GM18951 (cell line): ENCODE results near the gene GNB4.

ENCODE experiments used
- POLR2A ChIP-seq: IDR thresholded peaks from 4 replicates; pipeline ENCODE4 v1.6.1; 2011; ENCODE audit warnings: mild to moderate bottlenecking; ENCODE audit not compliant: insufficient read length, insufficient read depth; ENCODE audit errors: extremely low read depth
- in situ Hi-C: fragments of 300-500 bp; cut with MboI; formaldehyde crosslinking; loops from one replicate; pipeline ENCODE4 v1.12.0; 2022; ENCODE audit warnings: low sequenced_read_pairs, mixed read lengths, inconsistent platforms; ENCODE audit not compliant: unreplicated experiment

Gene GNB4

DNA sequence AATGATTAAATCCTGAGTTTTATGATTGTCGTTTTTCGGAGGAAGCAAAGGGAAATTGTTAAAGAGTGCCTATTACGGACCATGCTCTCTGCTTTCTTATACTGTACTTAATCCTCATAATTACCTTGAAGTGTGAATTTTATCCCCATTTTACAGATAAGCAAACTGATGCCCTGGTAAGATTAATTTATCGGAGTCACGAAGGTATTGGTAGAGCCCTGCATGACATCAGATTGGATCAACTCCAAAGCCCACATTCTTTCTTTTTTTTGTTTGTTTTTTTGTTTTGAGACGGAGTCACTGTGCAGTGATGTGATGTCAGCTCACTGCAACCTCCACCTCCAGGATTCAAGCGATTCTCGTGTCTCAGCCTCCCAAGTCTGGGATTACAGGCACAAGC, 1.6 kb upstream of the GNB4 start:
- in situ Hi-C loops = no loop called here
- no peak for TF ChIP-seq POLR2A

DNA sequence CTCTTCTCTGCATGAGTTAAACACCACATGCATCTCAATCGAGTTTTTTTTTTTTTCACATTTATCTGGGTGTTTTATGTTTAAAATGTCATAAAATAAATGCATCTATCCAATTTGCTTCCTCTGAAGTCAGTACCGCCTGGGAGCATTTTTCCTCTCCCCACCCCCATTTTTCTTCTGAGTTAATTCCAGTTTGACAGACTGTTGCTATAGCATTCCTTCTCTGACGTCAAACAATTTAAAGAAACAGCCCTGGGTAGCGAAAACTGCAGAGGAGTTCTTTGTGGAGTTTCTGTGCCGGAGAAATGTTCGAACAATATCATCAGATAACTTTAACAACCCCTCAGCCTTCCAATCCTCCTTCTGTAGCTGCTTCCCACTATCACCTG, 900 bp upstream of the GNB4 start:
- in situ Hi-C loops = no loop called here
- TF ChIP-seq POLR2A = no peak

DNA sequence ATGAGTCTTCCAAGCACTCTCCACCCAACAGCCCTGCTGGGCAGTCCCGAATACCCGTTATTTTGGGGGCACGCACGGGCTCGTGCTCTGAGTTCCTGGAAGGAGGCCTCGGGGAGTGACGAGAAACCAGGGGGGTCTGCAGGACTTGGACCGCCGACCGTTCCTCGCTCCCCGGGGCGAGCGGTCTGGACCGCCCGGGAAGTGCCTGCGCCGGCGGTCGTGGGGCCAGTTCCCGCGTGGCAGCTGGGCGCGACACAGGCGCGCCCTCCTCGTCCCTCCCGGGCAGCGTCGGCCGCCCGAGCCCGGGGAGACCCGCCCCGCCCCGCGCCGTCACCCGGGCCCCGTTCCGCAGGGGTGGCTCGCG, 387 bp downstream of the GNB4 start:
- no peak for TF ChIP-seq POLR2A
- in situ Hi-C loops = no loop called here

DNA sequence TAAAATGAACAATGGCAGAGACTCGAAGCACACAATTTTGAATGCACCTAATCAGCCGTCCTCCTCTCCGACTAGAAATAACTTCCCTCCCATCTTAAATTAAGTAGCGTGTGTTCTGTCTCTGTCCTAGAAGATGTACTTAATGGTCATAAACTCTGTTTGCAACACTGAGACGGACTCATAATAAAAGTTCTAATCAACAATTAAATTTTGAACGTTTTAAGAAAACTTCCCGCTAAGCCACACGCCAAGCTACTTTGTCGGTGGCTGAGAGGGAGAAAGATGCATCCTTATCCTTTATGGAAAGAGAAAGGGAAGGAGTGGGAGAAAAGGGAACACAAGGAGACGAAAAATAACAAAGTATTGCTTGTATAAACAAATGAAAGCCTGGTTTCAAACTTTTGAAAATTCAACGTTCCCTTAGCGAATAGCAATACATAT, 989 bp downstream of the GNB4 start:
- in situ Hi-C loops = no loop called here
- no peak for TF ChIP-seq POLR2A

DNA sequence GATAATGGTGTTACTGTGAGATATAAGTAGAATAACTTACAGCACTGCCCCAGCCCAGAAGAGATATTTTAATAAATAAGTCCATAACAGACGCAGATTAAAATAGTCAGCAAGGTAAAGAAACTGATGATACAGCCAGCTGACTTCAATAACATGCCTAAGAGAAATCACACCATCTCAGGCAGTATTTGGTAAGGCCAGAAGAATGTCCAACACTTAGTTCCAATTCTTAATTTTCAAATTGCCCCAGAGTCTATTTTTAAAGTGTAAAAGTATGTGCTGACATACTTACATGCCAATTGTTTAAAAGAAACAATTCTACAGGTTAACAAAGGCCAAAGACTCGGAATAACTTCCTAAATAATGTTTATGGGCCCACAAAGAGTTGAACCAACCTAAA, 1.6 kb downstream of the GNB4 start:
- in situ Hi-C loops = no loop called here
- TF ChIP-seq POLR2A = no peak

DNA sequence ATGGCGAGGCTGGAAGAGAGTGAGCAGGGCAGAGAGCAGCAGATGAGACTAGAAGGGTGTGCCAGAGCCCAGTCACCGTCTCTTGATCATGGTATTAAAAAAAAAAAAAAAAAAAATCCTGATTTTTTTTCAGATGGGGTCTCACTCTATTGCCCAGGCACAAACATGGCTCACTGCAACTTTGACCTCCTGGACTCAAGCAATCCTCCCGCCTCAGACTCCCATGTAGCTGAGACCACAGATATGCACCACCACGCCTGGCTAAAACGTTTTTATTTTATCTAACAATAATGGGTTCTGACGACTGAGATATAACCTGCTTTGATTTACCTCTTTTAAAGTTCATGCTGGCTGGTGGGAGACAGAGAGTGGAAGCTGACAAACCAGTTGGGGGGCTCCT, 4.0 kb downstream of the GNB4 start:
- in situ Hi-C loops = no loop called here
- no peak for TF ChIP-seq POLR2A

DNA sequence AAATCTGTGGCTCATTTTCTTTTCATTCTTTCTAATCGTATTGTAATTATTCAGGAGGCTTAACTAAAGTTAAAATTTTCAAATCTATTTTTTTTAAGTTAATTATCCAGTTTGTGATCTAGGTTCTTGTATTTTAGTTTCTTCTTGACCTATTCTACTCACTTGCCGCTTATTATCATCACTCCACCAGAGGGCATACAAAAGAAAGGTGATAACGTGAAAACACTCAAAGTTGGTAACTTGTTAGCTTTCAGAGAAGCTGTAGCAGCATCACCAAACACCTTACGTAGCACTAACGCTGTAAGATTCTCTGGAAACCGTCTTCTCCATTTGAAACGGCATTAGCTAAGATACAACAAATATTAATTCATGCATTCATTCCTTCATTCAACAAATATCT, 4.8 kb downstream of the GNB4 start:
- TF ChIP-seq POLR2A = no peak
- in situ Hi-C loops = no loop called here

DNA sequence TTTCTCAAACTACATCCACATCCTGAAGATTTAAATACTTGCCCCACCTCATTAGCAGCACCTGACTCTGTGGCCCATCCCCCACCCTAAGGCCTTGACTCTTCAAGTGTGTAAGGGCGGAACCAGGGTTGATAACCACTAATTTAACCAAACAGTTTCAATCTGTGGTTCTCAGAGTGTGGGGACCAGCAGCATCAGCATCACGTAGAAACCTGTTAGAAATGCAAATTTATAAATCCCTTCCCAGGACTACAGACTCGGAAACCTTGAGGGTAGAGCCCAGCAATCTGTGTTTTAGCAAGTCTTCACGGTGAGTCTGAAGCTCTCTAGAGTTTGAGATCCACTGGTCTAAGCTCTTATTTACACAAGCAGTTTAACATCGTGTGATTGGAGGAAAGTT, 12.4 kb downstream of the GNB4 start:
- in situ Hi-C loops = no loop called here

DNA sequence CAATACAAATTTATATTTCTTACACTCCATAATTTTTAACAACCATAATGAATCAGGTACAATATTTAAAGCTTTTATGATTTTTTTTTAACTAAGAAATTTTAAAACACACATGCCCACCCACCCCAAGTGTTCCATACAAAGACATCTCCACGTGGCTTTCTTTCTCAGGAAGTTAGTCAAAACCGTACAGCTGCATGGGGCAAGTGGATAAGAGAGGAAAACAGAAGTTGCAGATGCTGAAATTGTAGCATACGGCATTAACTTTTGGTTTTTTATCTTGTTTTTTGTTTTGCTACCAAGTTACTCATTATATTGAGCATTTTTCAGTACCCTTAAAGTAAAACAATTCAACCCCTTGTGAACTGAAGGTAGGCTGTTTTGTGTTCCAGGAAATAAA, 14.8 kb downstream of the GNB4 start:
- no peak for TF ChIP-seq POLR2A
- in situ Hi-C loops = no loop called here

More for the DNA sequence above, 12.4 kb downstream of the GNB4 start:
- no peak for TF ChIP-seq POLR2A

DNA sequence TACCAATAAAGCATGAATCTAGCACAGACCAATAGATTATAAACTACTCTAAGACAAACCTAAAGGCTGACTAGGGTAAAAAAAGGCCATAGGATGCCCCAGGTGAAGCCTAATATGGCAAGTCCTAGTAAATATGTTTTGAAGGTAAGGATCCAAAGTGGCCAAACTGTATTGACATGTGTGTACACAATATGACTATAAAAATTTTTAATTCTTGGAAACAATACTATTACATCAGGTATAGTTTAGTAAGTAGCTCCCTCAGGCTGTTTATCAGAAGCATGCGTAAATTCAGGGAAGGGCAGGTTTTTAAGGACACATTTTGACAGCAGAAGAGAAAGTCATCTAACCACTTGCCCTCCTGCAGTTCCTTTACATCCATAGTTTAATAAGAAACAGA, 18.8 kb downstream of the GNB4 start:
- in situ Hi-C loops = no loop called here
- TF ChIP-seq POLR2A = no peak

DNA sequence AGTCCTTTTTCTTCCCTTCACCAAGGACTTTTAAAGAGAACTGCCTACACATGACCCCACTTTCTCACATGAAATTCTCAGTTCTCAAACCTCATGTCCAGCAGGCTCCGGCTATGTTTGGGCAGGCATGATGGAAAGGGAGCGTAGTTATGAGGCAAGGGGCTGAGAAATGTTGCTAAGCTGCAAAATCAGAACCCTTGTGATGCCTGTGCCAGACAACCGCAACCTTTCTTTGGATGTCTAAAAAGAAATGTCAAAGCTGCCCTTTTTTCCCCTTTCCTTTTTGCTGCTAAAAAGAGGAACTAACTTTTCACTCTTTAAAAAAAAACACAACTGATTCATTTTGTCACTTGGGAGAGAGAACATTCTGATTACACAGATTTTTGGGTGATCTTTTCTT, 19.2 kb downstream of the GNB4 start:
- in situ Hi-C loops = no loop called here
- TF ChIP-seq POLR2A = no peak

DNA sequence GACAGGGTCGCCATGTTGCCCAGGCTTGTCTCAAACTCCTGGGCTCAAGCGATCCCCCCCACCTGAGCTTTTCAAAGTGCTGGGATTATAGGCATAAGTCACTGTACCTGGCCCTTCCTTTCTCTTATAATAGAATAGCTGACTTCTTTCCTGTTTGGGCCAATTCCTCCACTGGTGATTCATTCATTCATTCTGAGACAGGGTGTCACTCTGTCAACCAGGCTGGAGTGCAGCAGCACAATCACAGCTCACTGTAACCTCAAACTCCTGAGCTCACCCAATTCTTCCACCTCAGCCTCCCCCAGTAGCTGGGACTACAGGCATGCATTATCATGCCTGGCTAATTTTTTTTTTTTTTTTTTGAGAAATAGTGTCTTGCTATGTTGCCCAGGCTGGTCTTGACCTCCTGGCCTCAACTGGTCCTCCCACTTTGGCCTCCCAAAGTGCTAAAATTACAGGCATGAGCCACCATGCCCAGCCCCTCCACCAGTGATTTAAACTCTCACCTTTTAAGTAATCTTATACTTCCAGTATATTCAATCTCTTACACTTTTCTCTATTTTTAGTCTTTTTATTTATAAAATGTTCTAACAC, 20.9 kb downstream of the GNB4 start:
- TF ChIP-seq POLR2A = no peak
- in situ Hi-C loops = no loop called here

DNA sequence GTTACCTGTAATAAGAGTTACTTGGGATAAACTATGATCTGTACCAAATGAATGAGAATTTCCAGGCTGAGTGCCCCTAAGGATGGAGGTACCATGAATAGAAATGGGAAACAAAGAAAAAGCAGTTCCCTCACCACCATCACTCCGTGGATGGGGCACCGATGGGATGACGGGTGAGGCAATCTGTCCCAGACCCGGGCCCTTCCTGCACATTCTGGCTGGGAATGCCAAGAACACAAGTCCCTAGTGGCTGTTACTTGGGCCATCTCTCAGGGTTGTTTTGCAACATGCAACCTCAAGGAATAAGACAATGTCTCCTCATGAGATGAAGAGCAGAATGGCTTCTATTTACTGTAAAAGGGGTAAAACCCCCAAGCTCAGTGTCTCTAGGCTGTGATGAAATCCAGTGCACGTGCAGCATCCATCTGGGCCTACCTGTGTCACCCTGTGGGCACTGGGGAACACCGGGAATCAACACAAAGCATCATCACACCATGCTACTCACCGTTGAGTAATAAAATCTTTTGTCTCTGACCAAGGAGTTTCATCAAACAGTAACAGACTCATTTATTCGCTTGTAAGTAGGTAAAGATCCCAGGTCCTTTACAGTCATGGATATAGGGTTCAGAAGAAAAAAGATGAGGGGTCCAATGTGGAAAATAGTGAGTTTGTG, 22.3 kb downstream of the GNB4 start:
- TF ChIP-seq POLR2A = no peak
- in situ Hi-C loops = no loop called here

DNA sequence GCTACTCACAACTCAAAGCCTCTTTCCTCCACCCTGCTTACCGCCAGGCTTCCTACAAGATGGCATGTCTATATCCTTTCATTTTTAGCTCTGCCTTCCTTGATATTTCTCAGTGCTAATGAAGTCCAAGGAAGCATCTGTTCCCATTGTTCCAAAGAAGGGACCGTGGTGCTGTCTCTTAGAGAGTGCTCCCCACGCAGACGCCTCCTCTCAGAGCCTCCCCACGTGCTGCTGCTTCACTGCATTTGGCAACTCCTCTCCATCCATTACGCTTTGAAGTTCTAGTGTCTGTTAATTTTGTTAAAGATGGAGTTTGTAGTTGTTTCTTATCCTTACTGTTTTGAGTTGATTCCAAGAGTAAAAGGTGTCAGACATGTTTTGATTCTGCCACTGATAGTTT, 26.2 kb downstream of the GNB4 start:
- in situ Hi-C loops = no loop called here
- TF ChIP-seq POLR2A = no peak
